ENCODE results near the gene KRTAP10-11.

DNA sequence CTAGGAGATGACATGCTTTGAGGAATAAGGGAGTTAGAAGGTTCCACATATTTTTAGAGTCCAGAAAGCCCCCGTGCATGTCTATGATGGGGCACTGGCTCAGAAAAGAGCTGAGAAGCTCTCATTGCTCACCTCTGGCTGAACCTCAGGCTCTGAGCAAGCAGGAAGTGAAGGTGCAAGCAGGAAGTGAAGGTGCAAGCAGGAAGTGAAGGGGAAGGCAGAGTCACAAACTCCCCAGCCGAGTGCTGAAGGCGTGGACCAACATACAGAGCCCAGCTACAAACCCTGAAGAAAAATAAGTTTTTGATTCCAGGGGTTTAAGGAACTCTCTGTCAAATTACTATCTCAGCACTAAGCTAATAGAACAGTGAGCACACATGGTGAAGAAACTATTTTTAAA is 27.3 kb upstream of the KRTAP10-11 start:
- TF ChIP-seq POLR2AphosphoS5 (IDR thresholded peaks at IDR 0.05; ENCODE audit: borderline replicate concordance, low read depth, low read length) = no peak
- TF ChIP-seq FOXP2 (optimal IDR thresholded peaks at IDR 0.05; ENCODE audit: control extremely low read depth, extremely low read length, insufficient read depth) = no peak
